Measurements from ENCODE around the gene DGKI. TPM values are rescaled to one million over a fixed set of nuclear protein-coding genes. Genes with fewer than 3 reads are reported as not detected.
A peak's percentile ranks its signal among the peaks of the same experiment; 100 is the strongest.

The DGKI gene
- total RNA-seq, 1 donor from 2014 or later: 0.35 TPM

DNA sequence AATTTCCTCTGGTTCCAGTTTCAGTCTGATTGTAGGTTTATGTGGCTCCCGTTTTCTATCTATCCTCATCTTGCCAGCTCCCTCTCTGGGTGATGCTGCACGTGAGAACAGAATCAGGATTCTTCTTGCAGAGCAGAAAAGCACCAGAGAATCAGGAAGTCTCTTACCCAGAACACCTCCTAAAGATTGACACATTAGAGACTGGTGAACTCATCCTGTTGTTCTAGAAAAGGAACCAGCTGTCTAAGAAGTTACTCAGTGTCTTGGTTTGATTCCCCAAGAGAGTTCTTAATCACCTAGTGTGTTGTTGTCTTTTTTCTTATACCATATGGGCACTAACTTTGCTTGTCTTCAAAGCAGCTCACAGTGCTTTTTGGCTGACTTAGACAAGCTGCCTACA lies 152.4 kb downstream of the DGKI start:
- no peak for DNase-seq (ENCODE audit: low spot score)
- no peak for ATAC-seq

DNA sequence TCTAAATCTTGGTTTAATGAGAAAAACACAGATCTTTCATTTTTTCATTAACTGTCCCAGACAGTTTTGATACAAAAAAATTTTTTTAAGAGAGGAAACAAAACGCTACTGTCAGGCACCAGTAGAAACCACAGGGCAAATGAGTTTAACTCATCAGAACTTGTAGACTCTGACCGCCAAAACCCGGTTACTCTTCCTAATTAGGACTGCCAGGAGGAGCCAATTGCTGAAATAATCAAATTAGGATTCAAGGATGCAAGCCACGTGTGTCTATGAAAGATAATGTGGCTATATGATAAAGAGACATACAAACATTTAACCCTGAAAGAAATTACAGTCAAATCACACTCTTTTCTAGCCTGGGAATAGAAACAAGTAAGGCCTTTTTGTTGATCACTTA lies 154.4 kb downstream of the DGKI start:
- ATAC-seq: no peak
- DNase-seq (ENCODE audit: low spot score): no peak

DNA sequence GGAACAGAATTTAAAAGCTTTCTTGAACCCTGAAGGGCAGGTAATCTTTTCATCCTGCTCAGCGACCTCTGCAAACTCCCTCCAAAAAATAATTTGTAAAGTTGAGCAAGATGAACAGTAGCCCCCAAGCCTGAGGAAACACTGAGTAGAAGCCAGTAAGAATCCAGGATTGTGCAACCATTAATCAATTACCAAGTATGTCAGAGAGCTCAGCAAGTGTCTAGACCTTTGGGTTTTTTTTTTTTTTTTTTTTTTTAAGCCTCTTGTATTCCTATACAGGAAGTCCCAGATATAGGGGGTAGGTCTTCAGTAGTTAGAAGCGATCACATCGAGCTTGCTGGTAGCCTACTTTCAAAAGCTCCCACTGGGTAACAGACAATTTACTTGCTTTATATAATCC lies 155.2 kb downstream of the DGKI start:
- no peak for DNase-seq (ENCODE audit: low spot score)
- ATAC-seq: no peak

DNA sequence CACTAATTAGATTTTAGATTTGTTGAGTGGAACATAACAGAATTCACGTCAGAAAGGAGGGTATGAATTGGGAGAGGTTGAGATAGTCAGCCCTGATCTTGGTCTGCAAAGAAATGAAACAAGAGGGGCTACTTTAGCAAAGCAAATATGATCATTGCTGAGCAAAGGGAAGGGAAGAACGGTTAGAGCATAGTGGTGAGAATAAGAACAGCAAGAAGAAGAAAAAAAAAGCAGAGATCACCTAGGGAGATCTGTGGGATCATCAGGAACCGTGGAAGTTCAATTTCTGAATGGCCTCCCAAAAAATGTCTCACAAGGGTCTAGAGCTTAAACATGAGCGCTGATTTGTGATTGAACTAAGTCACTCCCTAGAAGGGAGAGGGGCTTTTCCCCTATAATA lies 156.1 kb downstream of the DGKI start:
- DNase-seq (ENCODE audit: low spot score) (no peak), ATAC-seq (no peak)

DNA sequence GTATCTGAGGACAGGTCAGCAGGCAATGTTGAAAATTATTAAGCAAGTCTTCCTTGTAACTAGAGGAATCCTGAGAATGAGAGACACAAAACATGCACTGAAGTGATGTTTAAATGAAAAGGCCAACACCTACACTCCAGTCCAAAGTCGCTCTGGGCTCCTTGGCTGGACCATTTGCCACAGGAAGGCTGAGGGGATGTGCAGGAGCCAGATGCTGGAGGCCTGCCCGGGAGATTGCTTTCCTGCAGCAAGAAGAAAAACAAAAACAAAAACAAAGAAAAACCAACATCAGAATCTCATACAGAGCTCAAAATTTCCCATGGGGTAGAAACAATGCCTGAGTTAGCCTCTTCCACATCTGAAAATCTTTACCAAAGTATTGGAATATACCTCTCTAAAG lies 157.0 kb downstream of the DGKI start:
- DNase-seq (ENCODE audit: low spot score) (no peak), ATAC-seq (no peak)

DNA sequence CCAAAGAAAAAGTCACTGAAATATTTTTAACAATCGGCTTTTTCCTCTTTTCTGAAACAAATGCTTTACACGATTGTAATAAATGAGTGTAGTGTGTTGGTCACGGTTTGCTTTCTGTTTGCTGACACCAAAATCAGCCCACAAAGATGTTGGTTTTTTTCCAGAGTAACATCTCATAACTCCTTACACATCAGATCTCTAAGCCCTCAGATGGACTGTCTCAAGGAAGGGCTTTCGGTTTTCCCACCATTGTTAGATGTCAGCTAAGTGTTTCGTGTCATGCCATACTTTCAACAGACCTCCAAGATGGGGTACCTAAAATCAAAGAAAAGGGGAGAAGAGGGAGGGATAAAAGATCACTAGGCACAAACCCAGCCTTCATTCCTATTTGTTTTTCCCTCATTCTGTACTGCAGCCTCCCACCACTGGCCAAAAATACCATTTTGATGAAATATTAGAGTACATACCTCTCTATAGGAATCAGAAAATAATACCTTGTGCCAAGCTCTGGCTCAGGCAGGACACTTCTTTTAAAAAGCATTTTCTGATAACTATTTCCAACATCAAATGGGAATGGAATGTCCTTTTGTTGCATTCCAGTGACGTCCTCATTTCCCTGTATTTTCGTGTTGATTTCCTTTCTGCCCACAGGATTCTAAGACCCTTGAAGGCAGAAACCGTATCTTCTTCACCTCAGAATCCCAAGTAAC lies 159.1 kb downstream of the DGKI start:
- DNase-seq (ENCODE audit: low spot score) (no peak), ATAC-seq (no peak)

DNA sequence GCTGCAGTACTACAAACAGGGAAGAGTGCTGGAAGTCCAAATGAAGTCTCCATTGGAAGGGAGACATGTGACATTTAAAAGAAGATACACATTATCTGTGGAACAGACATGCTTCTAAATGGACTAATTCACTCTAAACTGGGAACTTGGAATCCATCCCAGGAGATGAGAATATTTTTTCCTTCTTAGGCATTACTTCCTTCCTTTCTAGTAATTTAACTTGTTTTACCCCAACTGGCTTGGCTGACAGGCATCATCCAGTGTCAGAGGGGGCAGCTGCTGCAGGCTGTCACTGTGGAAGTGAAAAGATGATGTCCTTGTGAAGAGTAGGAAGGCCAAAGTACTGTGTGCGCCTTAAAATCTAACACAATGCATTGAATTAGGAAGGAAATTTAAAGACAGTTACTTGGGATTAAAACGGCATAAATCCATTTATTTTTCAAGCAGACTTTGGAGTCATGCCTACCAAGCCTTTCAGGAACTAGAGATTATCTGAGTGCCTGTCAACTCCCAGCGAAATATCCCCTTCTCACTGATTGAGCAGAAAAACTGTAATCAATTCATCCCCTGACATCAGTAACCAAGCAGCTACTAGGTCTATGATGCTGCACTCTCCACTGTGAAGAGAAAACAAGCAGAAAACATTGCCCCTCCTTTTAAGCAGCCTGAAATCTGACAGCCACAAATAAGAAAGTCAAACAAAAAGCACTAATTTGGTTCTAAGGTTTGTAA lies 161.2 kb downstream of the DGKI start:
- no peak for DNase-seq (ENCODE audit: low spot score)
- peak; percentile 11 for ATAC-seq

DNA sequence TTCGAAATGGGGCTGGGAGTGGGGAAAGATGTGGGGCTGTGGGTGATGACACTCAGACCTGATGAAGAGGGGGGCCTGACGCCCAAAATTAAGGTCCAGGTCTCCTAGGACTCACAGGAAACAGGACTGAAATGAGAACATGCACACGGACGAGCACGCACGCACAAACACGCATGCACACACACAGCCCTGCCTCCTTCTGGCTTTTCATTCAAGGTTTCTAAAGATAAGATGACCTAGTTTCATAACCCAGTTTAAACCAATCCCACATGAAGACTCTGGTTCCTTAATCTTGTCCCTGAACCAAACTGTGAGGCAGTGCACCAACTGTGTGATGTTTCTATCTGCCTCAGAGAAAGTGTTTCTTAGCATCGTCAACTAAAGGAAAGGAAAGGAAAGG lies 162.0 kb downstream of the DGKI start:
- ATAC-seq: no peak
- DNase-seq (ENCODE audit: low spot score): no peak

DNA sequence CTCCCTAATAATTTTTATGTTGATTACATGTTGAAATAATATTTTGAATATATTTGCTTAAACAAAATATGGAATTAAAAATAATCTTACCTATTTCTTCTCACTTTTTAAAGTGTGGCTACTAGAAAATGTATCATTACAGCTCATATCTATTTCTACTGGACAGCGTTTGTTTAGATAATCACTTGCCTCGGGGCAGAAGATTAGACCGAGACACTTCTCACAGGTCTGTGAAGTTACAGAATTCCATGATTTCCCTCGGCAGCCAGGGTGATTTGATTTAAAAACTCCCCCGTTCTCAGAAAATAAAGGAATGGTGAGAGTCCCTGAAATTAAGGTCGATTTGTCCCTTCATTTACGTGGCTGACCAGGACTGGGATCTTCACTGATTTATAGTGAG lies 162.5 kb downstream of the DGKI start:
- no peak for ATAC-seq

DNA sequence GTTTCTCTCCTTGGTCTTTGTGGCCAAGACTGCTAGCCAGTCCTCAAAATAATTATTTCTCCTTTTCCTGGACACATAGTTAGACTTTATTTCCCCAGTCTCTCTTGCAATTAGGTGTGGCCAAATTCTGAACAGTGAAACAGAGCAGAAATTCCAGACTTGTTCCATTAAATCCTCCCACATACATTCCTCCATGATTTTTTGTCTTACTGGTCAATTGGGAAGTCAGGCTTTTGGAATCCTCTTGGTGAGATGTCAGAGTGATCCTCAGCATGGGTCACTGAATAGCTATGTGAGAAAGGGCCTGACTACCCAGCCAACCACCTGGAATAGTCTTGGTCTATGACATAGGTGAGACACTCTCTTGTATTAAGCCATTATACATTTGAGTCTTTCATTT lies 164.2 kb downstream of the DGKI start:
- DNase-seq (ENCODE audit: low spot score) (no peak), ATAC-seq (no peak)

More for the DNA sequence above, 162.5 kb downstream of the DGKI start:
- DNase-seq (ENCODE audit: low spot score): no peak

DNA sequence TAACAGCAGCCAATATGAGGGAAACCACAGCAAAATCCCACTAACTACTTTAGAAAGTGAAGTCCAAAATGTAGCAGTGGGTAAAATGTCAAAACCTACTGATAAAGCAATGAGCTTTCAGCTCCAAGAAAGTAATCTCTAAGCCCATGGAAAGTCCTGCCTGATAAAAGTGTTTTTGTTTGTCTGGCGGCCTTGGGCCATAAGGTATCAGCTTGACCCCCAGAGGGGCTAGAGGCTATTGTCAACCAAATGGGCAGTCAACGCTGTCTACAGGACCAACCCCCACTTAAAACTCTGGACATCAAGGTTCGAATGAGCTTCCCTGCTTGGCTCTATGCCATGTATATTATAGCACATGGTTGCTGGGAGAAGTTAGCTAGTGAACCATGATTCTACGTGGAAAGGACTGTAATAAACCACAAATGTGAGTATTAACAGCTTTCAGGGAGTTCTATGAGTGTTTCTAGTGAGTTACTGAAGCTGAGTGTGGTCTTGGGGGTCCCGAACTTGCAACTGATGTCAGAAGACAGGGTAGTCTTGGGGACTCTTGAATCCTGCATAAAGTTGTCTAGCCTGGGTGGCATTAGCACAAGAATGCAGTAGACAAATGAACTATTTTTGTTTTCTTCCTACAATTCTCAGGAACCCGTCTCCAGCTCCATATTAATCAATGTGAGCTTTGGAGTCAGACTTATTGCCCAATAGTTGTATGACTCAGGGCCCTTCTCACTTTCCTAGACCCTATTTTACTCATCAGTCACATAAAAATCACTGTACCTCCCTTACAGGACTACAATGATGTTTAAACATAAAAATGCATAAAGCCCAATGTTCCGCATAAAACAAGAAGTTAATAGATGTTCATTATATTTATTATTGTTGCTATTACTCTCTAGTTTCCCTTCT lies 164.9 kb downstream of the DGKI start:
- ATAC-seq (no peak), DNase-seq (ENCODE audit: low spot score) (no peak)

DNA sequence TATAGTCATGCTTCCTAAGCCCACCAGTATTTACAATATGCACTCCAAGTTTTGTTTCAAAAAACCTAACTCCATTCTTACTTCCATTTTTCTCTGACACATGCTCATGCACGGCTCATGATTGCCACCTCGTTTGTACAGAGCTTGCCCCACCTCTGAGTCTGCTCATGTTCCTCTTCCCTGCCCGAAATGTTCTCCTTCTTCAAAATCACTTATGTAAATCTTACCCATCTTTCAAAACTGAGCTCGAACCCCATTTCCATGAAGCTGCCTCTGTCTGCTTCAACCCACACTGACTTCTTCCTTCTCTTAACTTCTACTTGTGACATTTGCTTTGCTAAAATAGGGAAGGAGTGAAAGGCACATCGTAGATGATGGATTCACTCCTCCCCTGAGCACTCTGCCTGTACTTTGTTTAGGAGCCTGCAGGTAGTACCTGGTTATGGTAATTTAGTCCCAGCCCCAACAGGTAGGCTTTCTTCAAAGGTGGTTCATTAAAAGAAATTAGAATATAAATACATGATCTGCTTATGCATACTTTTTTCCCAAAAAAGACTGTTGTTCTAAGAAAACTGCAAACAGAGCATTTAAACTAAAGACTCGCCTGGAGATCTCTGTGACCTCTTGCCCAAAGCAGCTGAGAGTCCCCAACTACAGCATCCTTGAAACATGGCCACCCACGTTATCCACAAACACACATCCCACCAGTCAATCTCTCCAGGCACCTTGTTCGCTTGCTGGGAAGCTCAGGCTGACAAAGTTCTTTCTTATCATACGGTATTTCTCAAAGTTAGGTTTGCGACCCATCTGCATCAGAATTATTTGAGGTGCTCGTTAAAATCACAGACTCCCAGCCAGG lies 172.0 kb downstream of the DGKI start:
- ATAC-seq (no peak), DNase-seq (ENCODE audit: low spot score) (no peak)

DNA sequence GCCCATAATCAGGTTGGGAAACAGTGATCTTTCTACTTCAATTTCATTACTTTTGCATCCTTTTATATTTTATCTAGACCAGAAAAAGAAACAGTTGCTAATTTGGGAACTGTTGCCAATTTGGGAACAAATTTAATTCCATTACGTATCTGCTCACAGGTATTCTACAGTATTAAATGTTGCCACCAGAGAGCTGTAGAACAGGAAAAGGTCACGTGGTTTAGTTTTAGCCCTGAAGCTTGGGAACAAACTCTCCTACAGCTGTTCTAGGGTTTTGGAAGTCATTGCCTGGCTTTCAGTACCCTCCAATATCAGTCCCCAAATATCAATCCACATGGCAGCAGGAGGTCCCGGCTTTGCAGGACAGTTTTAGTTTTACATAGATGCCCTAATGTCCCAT lies 172.7 kb downstream of the DGKI start:
- no peak for DNase-seq (ENCODE audit: low spot score)
- ATAC-seq: no peak

DNA sequence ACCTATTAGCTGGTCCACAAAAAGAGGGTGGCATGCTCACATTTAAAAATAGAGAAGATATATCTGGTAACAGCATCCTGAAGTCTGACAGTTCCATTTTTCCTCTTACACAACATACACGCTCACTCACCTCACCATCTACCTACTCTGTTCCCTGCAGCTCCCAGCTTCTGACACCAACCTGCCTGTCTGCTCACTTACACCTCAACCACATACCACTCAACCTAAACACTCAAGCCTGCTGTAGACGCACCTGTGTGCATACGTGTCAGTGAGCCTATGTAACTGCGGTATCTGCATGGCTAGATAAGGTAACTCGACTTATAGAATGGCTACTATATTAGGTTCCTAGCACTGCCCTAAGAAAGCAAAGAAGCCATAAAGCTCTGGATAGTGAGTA lies 174.9 kb downstream of the DGKI start:
- no peak for DNase-seq (ENCODE audit: low spot score)
- ATAC-seq: no peak

DNA sequence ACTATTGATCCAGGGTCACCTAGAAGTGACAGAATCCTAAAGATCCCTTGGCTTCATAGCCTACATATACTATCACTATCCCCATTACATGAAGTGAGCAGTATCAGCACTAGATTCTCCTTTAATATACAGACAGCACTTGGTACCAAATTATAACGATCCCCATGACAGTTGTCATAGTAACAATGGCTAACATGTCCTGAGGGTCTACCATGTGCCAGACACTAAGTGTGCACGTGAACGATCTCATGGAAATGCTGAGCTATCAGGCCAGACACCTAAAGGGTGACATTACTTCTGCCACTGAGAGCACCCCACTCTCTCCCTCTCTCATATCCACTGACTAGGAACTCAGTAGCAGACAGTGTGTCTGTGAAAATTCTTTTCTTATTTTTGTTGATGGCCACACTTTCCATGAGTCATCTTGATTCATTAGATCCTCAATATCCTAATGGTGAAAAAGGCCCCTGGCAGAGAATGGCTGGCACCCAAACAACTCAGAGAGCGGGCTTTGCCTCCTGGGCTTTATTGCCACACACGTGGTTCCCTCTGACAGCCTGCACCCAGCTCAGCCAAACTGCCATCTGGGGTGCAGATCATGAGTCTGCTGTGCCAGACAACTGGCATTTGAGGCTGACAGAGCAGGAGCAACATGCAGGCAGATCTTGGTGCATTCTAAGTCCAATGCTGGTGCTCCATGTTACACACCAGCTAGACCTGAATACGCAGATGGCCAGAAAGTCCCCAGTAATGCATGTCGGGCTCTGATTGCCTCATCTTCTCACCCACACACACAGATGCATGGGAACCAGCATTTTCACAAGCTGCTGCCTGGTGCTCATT lies 176.3 kb downstream of the DGKI start:
- ATAC-seq (no peak), DNase-seq (ENCODE audit: low spot score) (no peak)

DNA sequence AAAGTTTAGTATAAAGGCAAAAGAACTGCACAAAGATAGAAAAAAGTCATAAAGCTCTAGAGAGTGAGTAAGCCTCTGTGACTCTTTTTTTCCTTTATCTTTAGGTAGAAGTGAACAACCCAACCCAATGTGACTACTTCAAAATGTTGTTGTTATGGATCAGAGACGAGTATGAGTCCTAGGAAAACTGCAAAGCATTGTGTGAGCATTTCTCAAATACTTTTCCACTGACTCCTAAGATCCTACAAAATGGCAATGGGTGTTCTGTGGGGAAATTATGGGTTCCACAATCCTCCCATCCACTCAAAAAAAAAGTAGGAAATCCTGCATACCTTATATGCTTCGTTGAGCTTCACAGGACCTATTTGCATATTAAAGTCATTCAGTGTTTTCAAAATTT lies 177.1 kb downstream of the DGKI start:
- no peak for DNase-seq (ENCODE audit: low spot score)
- no peak for ATAC-seq

DNA sequence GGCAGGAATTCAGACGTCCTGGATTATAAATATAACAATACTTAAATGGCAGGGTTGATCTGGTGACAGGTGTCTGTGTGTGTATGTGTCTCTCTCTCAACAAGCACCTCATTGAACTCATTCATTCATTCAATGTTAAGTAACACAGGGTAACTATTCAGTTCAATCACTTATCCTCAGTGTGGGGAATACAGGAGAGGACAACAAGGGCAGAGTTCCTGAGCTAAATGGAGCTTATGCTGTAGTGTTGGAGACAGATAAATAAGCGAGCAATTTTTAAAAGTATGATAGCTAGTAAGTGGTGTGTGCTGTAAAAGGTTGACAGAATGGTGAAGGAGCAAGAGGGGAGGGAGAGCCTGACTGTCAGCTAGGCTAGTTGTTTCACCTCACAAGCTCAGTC lies 178.4 kb downstream of the DGKI start:
- ATAC-seq: no peak
- no peak for DNase-seq (ENCODE audit: low spot score)

DNA sequence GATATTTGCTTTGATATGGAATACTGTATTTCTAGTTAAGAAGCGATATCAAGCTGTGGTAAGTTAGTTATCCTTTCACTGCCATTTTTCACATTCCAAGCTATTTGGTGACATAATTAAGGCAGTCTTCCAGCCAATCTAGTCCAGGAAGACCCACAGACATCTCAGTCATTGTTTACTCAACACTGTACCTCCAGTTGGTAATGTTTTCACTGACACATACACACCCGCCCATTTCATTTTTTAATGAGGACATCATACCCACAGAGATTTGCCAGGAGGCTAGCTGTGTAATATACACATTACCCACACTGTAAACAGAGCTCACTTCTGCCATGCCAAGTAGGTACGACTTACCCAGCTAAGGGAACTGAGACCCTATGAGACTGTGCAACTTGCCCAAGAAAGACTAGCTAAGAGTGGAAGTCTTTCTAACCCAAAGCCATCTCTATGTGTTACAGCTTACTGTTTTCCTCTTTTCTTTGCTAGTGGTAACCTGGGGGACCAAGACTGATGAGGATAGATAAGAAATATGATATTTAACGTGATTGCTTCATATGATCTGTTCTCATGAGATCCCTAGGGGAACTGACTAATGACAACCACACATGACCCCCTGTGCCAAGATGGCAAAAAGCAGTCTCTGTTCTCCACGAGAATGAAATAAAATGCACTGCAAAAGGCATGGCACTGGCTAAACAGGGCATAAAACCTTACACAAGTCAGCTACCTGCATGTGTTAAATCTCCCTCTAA lies 179.0 kb downstream of the DGKI start:
- DNase-seq (ENCODE audit: low spot score) (no peak), ATAC-seq (no peak)

DNA sequence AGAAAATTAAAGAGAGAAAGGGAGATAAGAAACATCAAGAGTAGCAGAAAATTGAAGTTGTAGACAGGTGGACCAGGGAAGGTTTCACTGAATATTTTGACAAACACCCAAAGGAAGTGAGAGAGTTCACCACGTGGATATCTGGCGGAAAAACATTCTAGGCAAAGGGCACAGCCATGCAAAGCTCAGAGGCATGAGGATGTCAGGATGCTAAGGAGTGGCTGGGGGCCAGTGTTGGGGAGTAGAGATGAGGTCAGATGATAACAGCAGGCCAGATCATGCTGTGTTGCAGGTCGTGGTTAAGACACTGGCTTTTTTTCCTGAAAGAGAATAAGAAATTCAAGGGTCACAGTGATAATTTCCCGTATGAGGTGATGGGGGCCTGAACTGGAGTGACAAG lies 181.9 kb downstream of the DGKI start:
- ATAC-seq (no peak), DNase-seq (ENCODE audit: low spot score) (no peak)

All from left lobe of liver (tissue), 2 donors.